Measurements from ENCODE around the gene GRWD1.

GRWD1 gene

GRCh38 chr19:48499316-48500090 lies 53.7 kb downstream of the GRWD1 start:
- no peak for DNase-seq

- DNase-seq = no peak
Measured at GRCh38 chr19:48500830-48501493, 55.2 kb downstream of the GRWD1 start.

- DNase-seq = no peak
Measured at GRCh38 chr19:48501494-48502349, 55.9 kb downstream of the GRWD1 start.

GRCh38 chr19:48502350-48503018 lies 56.7 kb downstream of the GRWD1 start:
- DNase-seq = peak; percentile 80

- DNase-seq = no peak
Measured at GRCh38 chr19:48506138-48506733, 60.5 kb downstream of the GRWD1 start.
